Gastroesophageal sphincter (tissue), 3 donors: ENCODE results near the gene IGSF1.

ENCODE experiments used
- CTCF ChIP-seq, 4 experiments: fragments of 200-600 bp in 2 of 4; fragments of 450-650 bp in 2 of 4; sonication (generic) in 1 of 4; IDR thresholded peaks; one replicate each; pipeline ENCODE4 v1.5.1; 2017 to 2019; ENCODE audit warnings: antibody characterized with exemption in 4 of 4, mild to moderate bottlenecking in 2 of 4, moderate library complexity in 2 of 4
- EP300 ChIP-seq: sonication (generic); formaldehyde crosslinking; IDR thresholded peaks from one replicate; pipeline ENCODE4 v1.6.1; 2017; ENCODE audit warnings: antibody characterized with exemption, mild to moderate bottlenecking
- POLR2A ChIP-seq, 2 donors: fragments of 450-650 bp; IDR thresholded peaks; one replicate each; pipeline ENCODE4 v1.6.1; 2017; ENCODE audit warnings: antibody characterized with exemption in 2 of 2, mild to moderate bottlenecking in 2 of 2, moderate library complexity in 1 of 2
- POLR2AphosphoS5 ChIP-seq: sonication (generic); formaldehyde crosslinking; IDR thresholded peaks from one replicate; pipeline ENCODE4 v1.6.1; 2017; ENCODE audit warnings: antibody characterized with exemption

- TF ChIP-seq CTCF (IDR thresholded peaks at IDR 0.05) (no peak), POLR2A (IDR thresholded peaks at IDR 0.05) (no peak), EP300 (no peak), POLR2AphosphoS5 (no peak)
These were observed 28.2 kb upstream of the IGSF1 start for GRCh38 chrX:131317326-131317725.
